SW 1271 (cell line): ENCODE data around the gene PIK3R4.

Source experiments
- DNase-seq, 2 experiments: peaks; one replicate each; lab custom pipeline; 2025; lab: John Stamatoyannopoulos, UW

PIK3R4 gene

GRCh38 chr3:130688697-130689470 lies 57.7 kb downstream of the PIK3R4 start:
- no peak for DNase-seq

GRCh38 chr3:130688015-130688688 lies 58.5 kb downstream of the PIK3R4 start:
- DNase-seq = no peak

DNA sequence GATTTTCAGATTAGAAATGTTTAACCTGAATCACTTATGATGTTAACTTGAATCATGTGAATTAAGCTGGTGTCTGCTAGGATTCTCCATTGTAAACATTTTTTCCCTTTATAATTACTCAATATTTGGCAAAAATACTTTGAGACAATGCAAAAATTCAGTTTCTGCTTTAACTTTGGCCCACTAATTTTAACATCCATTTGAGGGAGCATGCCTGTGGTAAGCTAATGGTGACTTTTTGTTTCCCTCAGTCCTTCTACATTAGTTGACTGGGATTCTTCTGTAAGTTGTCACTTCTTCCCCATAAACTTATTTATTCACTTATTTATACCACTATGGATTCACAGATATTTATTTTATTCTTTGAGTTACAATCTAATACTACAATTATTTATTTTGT lies 59.3 kb downstream of the PIK3R4 start:
- no peak for DNase-seq

GRCh38 chr3:130686833-130687232 lies 59.8 kb downstream of the PIK3R4 start:
- DNase-seq = no peak

DNA sequence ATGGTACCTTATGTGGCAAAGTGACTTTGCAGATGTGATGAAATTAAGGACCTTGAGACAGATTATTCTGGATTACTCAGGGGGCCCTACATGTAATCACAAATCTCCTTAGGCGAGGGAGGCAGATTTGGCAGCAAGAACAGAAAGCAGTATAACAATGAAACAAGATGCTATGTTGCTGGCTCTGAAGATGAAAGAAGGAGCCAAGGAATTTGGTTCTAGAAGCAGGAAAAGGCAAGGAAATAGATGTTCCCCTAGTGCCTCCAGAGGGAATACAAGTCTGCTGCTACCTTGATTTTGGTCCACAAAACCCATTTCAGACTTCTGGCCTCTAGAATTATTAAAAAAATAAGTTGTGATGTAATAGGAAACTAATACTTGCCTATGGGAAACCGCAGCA lies 64.5 kb downstream of the PIK3R4 start:
- DNase-seq = no peak

DNA sequence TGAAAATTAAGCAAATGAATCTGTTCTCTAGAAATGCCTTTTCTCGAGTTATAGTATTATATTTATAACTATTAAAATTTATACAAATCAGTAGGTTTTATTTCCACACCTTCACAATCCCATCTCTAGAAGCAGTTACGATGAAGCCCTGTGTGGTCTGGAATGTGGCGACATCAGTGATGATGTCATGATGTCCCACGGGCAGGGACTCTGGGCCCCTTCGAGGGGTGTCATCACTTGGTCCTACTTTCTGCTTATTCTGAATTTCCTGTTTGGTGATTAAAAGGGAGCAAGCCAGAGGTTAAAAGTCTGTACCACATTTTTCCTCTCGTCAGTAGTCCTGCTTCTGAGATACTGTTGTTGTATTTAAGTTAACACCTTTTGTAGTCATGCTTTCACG lies 67.4 kb downstream of the PIK3R4 start:
- no peak for DNase-seq

GRCh38 chr3:130677343-130677742 lies 69.3 kb downstream of the PIK3R4 start:
- no peak for DNase-seq

DNA sequence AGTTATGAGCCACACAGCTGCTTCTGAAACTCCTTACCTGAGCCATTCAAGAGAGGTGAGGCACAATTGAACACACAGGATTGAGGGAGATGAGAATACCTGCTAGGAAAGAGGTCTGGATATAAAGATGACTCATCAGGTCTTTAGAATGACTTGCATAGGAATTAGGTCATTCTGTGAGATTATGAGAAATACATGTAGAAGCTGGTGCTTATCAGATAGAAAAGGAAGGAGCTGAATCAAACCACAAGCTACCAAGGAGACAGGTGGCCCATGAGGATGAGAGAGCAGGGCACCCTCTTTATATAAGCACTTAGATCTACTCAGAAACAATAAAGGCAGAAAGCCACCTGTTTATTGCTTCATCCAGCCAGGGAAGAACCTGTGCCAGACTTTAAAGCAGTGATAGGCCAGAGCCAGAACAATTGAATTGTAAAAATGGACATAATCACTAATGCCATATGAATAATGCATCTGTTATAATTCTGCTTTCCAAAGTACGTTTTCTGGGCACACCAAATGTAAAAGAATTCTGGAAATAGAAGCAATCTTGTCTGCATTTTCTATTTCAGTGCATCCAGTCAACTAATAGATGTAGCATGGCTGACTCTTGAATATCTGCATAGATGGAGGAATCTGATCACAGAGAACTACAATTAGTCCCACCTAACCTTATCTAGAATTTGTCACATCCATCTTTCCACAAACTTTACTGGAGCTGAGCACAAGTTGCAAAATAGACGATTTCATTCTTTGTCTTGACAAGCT lies 74.9 kb downstream of the PIK3R4 start:
- no peak for DNase-seq

DNA sequence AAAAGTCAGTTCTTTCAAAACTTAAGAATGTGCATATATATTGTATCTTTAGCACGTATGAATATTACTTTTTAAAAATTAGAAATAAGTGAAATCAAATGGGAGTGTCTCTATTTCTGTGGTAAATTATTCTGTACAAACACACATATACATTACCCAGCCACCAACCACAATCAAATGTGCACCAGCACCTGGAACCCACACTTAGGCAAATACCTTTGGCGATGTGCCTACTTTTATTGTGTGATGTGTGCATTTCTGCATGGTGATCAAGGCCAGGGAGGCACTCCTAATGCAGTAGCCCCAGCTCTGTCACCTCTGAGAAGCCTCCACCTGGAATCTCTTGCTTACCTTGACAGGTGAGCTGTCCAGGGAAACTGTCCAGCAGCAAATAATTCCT lies 76.9 kb downstream of the PIK3R4 start:
- no peak for DNase-seq

GRCh38 chr3:130663092-130663491 lies 83.5 kb downstream of the PIK3R4 start:
- DNase-seq = no peak

- DNase-seq = no peak
These were observed 84.1 kb downstream of the PIK3R4 start for GRCh38 chr3:130662501-130662996.

DNA sequence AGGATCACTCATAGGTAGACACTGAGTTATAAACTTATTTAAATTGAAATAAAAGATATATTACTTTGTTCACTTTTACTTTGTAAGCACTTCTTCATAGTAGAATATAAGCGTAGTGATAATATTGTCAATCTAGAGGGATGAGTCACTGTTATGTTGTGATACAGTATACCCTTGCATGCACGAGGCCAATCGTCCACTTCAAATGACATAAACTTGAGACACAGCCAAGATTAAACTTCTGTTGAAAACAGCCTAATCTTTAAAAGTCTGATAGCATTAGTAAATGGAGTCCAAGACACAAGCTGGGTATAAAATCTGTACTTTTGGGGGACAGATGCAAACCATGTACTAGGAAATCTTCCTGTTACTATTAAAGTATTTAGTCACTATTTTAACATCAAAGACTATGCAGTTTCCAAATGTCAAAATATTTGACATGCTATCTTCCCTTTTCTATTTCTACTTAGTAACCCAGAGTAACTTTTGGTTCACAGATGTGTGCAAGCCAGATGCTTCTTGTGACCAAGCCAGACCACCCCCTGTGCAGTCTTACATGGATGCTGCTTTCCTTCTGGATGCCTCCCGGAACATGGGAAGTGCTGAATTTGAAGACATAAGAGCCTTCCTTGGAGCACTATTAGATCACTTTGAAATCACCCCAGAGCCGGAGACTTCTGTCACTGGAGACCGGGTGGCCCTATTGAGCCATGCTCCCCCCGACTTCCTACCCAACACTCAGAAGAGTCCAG lies 85.3 kb downstream of the PIK3R4 start:
- no peak for DNase-seq

- no peak for DNase-seq
These were observed 86.7 kb downstream of the PIK3R4 start for GRCh38 chr3:130659911-130660310.

GRCh38 chr3:130658678-130659077 lies 88.0 kb downstream of the PIK3R4 start:
- DNase-seq = no peak

DNA sequence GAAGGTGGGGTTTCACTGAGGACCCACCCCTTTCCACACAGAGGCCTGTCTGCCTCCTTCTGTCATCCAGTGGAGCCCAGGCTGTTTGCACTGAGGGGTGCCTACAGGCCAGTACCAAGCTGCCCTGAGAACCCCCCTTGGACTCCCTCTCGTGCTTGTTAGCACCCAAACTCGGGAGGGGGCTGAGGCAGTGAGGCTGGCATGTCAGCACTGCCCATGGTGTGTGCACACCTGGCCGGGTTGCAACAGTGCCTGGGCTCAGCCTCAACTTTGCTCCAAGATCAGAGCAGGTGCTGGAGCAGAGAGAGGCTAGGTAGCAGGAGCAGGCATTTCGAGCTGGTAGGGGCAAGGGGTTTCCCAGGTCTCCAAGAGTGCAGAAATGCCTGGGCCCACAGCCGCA lies 90.0 kb downstream of the PIK3R4 start:
- no peak for DNase-seq

- no peak for DNase-seq
These were observed 91.7 kb downstream of the PIK3R4 start for GRCh38 chr3:130654921-130655320.

DNA sequence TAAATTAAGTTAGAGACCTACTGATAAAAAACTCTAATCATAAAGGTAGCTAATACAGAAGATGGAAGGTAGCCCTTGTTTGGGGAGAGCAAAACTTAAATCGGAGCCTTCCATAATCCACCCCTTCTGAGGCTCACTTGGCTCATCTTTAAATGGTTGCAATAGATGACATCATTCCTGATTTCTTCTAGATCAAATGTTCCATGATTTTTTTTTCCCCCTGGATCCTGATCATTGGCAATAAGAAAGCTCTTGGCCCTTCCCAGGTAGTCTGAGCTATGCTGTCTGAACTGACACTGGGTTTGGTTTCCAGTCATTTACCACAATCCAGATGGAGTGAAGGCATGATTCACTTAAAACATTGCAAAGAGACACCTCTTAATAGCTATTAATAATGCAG lies 92.5 kb downstream of the PIK3R4 start:
- no peak for DNase-seq

- DNase-seq = no peak
These were observed 97.5 kb downstream of the PIK3R4 start for GRCh38 chr3:130649061-130649654.

- DNase-seq = no peak
These were observed 98.3 kb downstream of the PIK3R4 start for GRCh38 chr3:130648293-130648692.

DNA sequence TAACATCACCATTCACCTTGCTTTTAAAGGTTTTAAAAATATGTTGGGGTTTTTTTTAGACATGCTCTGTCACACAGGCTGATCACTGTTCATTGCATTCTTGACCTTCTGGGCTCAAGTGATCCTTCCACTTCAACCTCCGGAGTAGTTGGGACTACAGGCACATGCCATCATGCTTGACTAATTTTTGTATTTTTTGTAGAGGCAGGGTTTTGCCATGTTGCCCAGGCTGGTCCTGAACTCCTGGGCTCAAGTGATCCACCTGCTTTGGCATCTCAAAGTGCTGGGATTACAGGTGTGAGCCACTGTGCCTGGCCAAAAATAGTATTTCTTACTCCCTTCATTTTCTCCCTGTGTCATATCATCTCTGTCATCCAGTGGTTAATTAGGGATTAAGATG lies 101.4 kb downstream of the PIK3R4 start:
- no peak for DNase-seq

- DNase-seq = no peak
These were observed 101.9 kb downstream of the PIK3R4 start for GRCh38 chr3:130644628-130645253.
